GM19468 (cell line): Measurements from ENCODE around the gene C16orf74.

ENCODE experiments used
- ATAC-seq: cut with Tn5 transposase; IDR thresholded peaks from one replicate; pipeline ENCODE4 v1.9.1; 2021; ENCODE audit warnings: mild to moderate bottlenecking, moderate library complexity, moderate number of reproducible peaks; ENCODE audit not compliant: unreplicated experiment; ENCODE audit errors: extremely low read depth

C16orf74 gene

GRCh38 chr16:85661740-85662481, 89.0 kb downstream of the C16orf74 start:
- ATAC-seq: no peak

GRCh38 chr16:85660843-85661739, 89.8 kb downstream of the C16orf74 start:
- ATAC-seq: no peak

GRCh38 chr16:85659805-85660511, 90.9 kb downstream of the C16orf74 start:
- no peak for ATAC-seq

- no peak for ATAC-seq
These were observed 91.6 kb downstream of the C16orf74 start for GRCh38 chr16:85659336-85659735.

- no peak for ATAC-seq
These were observed 92.2 kb downstream of the C16orf74 start for GRCh38 chr16:85658504-85659326.

- ATAC-seq: no peak
These were observed 92.9 kb downstream of the C16orf74 start for GRCh38 chr16:85657996-85658395.
